SKM-1 treated with dmso at 0.1 percent for 144 hours (cell line): ENCODE results near the gene RALGAPA1.

Experiments
- DNase-seq: peaks from one replicate; lab custom pipeline; 2025; ENCODE audit not compliant: unreplicated experiment; lab: John Stamatoyannopoulos, UW

Gene RALGAPA1

GRCh38 chr14:35551081-35551480 is 258.0 kb downstream of the RALGAPA1 start:
- DNase-seq = no peak

GRCh38 chr14:35549551-35549950 is 259.5 kb downstream of the RALGAPA1 start:
- DNase-seq = no peak

GRCh38 chr14:35543006-35543405 is 266.1 kb downstream of the RALGAPA1 start:
- no peak for DNase-seq

GRCh38 chr14:35539969-35540368 is 269.1 kb downstream of the RALGAPA1 start:
- no peak for DNase-seq

DNA sequence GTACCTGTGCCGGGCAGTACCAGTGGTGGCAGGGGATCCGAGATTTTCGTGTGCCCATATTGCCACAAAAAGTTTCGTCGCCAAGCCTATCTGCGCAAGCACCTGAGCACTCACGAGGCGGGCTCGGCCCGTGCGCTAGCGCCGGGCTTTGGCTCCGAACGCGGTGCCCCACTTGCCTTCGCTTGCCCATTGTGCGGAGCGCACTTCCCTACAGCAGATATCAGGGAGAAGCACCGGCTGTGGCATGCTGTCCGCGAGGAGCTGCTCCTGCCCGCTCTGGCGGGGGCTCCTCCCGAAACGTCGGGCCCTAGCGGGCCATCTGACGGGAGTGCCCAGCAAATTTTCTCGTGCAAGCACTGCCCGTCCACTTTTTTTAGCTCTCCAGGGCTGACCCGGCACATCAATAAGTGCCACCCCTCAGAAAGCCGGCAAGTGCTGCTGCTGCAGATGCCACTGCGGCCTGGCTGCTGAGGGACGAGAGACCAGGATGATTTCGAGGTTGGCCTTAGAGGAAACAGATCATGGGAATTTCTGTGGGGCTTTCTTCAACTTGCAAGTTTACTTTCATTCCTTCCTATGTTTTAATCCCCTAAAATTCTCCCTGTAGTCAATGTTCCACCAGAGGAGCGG is 273.5 kb downstream of the RALGAPA1 start:
- DNase-seq = no peak

GRCh38 chr14:35534873-35535482 is 274.1 kb downstream of the RALGAPA1 start:
- no peak for DNase-seq

DNA sequence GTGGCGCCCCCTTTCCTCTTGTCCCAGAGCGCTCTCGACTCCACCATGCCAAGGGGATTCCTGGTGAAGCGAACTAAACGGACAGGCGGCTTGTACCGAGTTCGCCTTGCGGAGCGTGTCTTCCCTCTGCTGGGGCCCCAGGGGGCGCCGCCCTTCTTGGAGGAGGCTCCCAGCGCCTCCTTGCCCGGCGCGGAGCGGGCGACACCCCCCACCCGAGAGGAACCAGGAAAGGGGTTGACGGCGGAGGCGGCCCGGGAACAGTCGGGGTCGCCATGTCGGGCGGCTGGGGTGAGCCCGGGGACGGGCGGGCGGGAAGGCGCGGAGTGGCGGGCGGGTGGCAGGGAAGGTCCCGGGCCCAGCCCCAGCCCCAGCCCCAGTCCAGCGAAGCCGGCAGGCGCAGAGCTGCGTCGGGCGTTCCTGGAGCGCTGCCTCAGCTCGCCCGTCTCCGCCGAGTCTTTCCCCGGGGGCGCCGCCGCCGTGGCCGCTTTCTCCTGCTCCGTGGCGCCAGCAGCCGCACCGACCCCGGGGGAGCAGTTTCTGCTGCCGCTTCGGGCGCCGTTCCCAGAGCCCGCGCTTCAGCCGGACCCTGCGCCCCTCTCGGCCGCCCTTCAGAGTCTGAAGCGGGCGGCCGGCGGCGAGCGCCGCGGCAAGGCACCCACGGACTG is 274.8 kb downstream of the RALGAPA1 start:
- DNase-seq = no peak

DNA sequence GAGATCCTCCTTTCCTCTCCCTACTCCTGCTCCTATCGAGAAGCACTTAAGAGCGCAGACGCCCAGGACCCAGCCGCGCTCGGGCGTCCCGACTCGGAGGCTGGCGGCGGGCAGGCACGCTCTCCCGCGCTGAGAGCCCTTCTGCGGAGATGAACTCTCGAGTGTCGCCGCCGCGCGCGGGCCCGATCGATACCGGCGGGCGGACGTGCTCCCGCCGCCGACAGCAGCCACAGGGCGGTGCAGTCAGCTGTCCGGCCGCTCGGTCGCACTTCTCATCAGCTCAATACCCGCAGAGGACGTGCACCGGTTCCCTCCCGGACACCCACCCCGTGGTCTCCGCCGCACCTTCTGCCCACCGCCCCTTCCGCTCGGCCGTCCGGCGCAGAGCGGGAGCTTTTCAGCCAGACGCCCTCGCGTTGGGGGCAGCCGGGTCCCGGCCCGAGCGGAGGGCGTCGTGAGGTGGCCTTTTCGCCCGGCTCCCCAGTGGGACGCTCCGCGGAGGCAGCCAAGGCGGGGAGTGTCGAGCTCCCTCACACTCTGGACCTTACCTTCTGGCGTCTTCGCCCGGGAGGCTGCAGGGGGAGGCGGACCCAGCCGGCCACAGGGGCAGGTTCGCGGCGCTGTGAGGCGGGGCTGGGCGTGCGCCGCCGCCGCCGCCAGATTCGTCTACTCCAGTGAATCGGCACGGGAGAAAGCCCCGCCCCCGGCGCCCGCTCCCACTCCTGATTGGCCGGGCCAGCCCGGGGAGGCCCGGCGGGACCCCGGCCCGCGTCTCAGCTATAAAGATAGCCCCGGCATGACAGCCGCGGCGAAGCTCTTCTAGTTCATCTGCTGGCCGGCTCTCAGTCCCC is 275.5 kb downstream of the RALGAPA1 start, which contains the start of gene INSM2:
Gene INSM2, plus strand, starts transcription at position 808 of the 851 bp plus-strand sequence. CDS start 89 bp downstream, outside the sequence.
- DNase-seq = no peak

DNA sequence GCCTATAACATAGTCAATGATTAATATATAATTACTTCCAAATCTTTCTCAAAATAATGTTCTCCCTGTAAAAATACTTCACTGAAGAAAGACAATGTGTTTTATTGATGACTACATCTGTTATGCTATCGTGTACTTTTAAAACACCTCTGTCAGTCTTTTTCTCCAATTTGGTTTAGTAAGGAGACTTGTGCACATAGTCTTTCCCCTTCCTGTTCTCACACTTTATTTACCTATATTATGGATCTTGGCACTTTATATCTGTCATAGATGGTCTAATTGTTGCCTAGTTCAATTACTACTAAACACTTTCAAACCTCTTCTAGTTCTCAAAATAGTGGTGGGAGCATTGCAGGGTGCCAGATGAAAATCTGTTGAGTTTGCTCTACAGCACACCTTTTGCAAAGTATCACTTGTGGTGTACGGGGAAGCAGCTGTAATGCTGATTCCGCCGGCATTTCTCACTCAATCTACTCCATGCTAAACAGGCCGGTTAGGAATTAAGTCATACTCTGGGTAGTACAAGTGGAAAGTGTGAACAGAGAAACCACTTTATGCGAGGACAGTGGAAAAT is 276.2 kb downstream of the RALGAPA1 start:
- DNase-seq = no peak

- no peak for DNase-seq
Measured at GRCh38 chr14:35531960-35532747, 276.9 kb downstream of the RALGAPA1 start.

DNA sequence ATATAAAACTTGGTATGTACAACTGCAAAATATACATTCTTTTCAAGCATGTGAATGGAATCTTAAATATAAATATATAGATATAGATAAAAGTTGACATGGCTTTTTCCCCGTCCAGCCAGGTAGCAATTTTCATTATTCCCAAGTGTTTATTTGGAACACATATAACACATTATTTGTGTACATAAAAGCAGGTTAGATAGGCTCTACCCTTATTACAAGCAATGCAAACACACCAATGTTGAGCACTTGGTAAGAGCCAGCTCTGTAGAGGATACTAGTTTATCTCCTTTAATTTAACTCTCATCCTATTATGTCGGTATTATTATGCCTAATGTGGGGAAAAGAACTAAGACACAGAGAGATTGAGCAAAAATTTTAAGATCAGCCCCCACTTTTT is 282.1 kb downstream of the RALGAPA1 start:
- DNase-seq = no peak

DNA sequence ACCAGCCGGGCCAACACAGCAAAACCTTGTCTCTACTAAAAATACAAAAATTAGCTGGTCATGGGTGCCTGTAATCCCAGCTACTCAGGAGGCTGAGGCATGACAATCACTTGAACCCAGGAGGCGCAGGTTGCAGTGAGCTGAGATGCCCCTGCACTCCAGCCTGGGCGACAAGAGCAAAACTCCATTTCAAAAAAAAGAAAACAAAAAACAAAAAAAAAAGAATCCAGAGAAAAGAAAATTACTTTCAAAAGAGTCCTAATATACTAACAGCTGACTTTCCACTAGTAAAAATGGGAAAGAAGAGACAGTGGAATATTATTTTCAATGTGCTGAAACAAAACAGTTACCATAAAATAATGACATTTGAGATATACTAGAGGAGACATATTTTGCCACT is 283.4 kb downstream of the RALGAPA1 start:
- DNase-seq = no peak

DNA sequence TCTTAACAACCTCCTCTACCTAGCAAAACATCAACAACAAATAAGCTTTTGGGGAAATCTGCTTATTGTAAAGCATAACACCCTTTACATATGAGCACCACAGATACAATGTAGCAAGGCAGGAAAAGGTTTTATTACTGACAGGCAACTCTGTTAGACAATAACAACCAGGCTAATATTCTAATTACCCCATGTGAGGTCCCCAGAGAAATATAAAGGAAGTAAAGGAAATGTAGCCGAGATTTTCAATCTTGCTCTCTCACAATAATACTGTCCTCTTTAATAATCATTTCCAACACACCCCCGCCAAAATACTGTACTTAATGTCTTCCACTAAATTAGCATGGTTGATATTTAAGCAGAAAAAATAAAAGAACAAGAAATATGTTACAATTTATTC is 289.1 kb downstream of the RALGAPA1 start:
- DNase-seq = no peak

DNA sequence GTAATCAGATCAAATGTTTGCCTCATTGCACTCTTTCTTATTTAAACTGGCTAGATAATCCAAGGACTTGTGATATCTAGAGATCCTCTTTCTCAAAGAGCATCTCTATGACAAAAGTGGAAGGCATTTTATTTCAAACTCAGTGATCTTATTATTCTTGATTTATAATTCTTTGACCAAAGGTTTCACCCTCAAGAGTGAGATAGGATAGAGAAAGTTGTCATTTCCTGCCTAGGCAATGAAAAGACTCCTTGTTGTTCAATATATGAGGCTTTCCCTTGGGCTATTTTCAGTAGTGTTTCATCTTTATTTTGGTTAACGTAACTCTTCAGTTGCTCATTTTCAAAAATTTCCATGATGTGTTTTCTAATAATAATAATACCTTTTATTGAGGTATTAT is 293.2 kb downstream of the RALGAPA1 start:
- no peak for DNase-seq

DNA sequence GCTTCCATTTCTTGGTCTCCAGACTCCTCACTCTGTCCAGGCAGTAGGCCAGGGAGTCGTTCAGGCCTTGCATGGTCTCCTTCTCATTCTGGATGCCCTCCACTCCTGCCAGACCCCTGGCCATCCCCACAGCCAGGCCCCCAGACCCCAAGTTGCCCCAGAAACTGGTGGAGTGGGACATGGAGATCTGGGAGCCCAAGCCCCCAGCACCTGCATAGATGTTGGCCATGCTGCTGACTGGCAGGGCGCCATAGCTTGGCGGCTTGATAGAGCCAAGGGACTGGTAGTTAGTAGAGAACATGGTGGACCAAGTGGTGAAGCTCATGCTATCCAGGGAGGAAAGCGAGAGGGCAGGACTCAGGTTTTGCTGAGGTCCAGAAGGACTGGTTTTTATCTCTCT is 296.3 kb downstream of the RALGAPA1 start:
- no peak for DNase-seq

- DNase-seq = no peak
Measured at GRCh38 chr14:35509846-35510245, 299.2 kb downstream of the RALGAPA1 start.

- no peak for DNase-seq
Measured at GRCh38 chr14:35506927-35507326, 302.2 kb downstream of the RALGAPA1 start.

DNA sequence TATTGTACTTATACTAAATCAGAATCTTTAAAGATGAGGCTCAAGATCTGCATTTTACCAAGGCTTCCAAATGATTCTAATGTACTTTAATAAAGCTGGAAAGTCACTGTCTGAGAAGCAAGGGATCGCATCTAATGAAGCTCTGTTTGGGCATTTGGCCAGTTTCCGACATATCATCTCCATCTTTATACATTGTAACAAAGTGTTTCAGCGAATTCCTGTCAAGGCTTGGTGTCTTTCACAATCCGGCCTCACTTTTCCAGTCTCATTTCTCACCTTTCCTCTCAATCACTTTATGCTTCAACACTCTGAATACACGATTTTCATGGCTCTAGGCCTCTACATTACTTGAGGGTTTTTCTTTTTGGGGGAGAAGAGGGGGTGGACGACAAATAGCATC is 302.6 kb downstream of the RALGAPA1 start:
- no peak for DNase-seq

DNA sequence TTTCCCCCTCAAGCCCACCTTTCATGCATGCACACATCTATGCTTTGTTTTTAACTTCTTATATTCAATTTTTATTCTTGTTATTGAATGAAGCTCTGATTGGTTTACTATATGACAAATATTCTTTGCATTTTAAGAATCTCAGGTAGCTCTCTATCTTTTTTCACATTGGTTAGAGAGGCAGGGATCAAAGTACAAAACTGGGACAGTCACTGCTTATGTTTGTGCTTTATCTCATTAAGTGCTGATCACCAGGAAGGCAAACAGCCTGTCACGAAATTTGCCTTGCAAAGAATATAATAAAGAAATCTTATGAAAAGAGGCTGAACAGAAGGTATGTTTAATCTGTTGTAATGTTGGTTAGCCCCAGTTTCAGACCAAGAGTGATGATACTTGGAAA is 304.8 kb downstream of the RALGAPA1 start:
- no peak for DNase-seq

DNA sequence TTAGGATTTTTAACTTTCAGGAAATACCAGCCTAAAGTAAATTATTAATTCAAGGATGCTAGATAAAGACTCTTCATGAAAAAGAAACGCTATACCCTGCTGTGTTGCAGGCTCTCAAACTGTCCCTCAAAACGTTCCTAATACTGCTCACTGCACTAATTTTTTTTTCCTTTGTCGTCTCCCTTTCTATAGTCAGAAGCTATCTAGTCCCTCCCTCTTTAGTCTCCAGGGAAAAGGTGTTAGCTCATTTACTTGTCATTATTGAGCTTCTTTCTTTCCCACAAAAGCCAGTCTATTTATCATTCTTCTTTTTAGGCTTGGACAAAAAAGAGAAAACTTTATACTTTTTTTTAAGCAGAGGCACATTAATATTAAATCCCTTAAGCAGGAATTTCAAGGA is 305.4 kb downstream of the RALGAPA1 start:
- DNase-seq = no peak
